ENCODE measurements around the gene BRS3.

The BRS3 gene

DNA sequence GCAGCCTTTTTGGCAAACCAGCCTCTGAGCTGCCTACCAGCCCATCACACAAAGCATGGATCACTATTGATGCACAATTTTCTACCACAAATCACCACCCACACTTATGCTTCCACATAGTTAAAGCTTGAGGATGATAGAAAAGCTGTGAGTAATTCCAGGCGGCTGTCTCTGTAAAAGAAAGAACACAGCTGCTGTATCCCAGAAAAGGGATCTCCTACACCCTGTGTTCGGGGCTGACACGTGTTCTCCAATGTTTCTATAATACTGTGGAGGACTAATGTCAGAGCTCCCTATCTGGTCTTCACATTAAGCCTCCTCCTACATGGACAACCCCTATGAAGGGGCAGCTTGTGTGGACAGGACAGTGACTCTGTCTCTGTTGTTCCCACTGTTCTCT, 12.5 kb upstream of the BRS3 start:
- no peak for DNase-seq (ENCODE audit: extremely low read depth, insufficient read length)
- Histone ChIP-seq H3K36me3 (ENCODE audit: control insufficient read depth, insufficient read depth, low read length) (no peaks in the 10 kb centered on the region), H3K4me3 (replicated peaks; ENCODE audit: low read depth, low read length) (no peak overlapping the region), H3K27me3 (replicated peaks; ENCODE audit: control insufficient read depth, insufficient read depth, low read length) (no peaks in the 10 kb centered on the region)
- TF ChIP-seq, protein P1, sequence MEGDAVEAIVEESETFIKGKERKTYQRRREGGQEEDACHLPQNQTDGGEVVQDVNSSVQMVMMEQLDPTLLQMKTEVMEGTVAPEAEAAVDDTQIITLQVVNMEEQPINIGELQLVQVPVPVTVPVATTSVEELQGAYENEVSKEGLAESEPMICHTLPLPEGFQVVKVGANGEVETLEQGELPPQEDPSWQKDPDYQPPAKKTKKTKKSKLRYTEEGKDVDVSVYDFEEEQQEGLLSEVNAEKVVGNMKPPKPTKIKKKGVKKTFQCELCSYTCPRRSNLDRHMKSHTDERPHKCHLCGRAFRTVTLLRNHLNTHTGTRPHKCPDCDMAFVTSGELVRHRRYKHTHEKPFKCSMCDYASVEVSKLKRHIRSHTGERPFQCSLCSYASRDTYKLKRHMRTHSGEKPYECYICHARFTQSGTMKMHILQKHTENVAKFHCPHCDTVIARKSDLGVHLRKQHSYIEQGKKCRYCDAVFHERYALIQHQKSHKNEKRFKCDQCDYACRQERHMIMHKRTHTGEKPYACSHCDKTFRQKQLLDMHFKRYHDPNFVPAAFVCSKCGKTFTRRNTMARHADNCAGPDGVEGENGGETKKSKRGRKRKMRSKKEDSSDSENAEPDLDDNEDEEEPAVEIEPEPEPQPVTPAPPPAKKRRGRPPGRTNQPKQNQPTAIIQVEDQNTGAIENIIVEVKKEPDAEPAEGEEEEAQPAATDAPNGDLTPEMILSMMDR (IDR thresholded peaks at IDR 0.05; ENCODE audit: insufficient read depth, low read length, poor library complexity, severe bottlenecking), result no peak

DNA sequence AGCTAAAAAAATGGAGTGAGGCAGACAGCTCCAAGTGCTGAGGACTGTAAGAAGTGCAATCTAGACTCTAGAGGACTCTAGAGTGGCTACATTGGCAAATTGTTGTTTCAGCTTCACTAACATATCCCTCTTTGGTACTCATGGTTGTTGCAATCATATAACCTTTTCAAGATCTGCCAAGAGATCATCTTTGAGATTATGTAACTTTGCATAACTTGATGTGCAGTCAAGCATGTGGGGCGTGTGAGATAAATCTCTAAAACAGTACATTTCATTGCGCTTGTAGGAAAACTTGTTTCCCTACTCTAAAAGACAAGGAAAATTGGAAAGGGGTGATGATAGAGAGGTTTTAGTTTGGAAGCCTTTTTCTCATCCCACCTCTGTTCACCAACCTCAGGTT, 11.2 kb upstream of the BRS3 start:
- TF ChIP-seq, protein P1 (IDR thresholded peaks at IDR 0.05; ENCODE audit: insufficient read depth, low read length, poor library complexity, severe bottlenecking), result no peak
- Histone ChIP-seq H3K27me3 (replicated peaks; ENCODE audit: control insufficient read depth, insufficient read depth, low read length) (no peaks in the 10 kb centered on the region), H3K4me3 (replicated peaks; ENCODE audit: low read depth, low read length) (no peak overlapping the region), H3K36me3 (ENCODE audit: control insufficient read depth, insufficient read depth, low read length) (no peaks in the 10 kb centered on the region)
- no peak for DNase-seq (ENCODE audit: extremely low read depth, insufficient read length)

DNA sequence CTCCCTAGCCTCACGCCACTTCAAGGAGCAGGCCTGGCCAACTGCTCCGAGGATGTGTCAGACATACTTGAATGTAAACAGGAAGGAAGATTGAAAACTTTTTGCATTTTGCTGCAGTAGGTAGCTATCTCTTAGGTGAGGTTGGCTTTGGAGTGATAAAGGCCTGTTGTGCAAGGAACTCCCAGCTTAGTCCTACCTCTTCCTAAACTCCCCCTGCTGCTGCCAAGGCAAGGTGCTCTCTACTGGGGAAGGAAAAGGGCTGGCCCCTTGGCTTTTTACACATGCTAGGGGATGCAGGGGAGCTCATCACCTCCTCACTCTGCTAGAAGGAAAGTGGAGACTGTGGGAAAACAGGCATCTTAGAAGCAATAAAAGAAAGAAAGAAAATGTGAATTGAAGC, 10.7 kb upstream of the BRS3 start:
- Histone ChIP-seq H3K36me3 (ENCODE audit: control insufficient read depth, insufficient read depth, low read length) (no peaks in the 10 kb centered on the region), H3K4me3 (replicated peaks; ENCODE audit: low read depth, low read length) (no peak overlapping the region), H3K27me3 (replicated peaks; ENCODE audit: control insufficient read depth, insufficient read depth, low read length) (no peaks in the 10 kb centered on the region)
- TF ChIP-seq, protein P1 (IDR thresholded peaks at IDR 0.05; ENCODE audit: insufficient read depth, low read length, poor library complexity, severe bottlenecking), result no peak
- DNase-seq (ENCODE audit: extremely low read depth, insufficient read length), result no peak

DNA sequence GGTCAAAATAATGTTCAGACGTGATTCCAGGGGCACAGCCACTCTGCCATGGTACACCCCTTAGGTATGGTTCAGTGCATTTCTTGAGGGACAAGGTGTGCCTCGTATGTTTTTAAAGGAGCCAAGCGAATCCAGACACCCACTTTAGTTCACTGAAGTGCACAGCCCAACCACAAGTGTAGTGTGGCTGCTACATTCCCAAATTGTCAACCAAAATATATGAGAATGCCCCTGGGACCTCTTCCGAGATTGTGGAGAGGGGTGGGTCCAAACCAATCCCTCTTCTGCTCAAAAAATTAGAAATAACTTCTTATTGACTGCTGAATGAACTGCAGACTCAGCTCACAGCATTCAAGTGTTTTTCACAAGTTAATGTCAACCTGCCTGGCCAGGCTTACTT, 7.4 kb upstream of the BRS3 start:
- Histone ChIP-seq H3K4me3 (replicated peaks; ENCODE audit: low read depth, low read length) (no peak overlapping the region), H3K36me3 (ENCODE audit: control insufficient read depth, insufficient read depth, low read length) (no peaks in the 10 kb centered on the region), H3K27me3 (replicated peaks; ENCODE audit: control insufficient read depth, insufficient read depth, low read length) (no peaks in the 10 kb centered on the region)
- TF ChIP-seq, protein P1 (IDR thresholded peaks at IDR 0.05; ENCODE audit: insufficient read depth, low read length, poor library complexity, severe bottlenecking), result no peak
- DNase-seq (ENCODE audit: extremely low read depth, insufficient read length), result no peak

DNA sequence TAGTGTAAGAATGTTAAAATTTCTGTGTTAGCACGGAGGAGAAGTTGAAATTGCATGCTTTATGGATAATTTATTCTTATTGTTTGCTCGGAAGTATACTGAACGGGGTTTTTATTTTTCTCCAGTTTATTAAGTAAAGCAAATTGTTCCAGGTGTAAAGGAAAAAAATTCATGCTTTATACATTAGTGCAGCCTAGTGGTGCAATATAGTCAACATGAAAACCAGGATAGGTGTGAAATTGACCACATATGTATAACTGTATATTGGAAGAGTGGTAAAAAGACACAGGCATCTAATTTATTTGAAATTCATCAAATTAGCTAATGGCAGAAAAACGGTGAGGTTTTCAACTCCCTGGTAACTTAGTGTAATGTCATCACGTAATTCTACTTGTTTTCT, 959 bp downstream of the BRS3 start:
- Histone ChIP-seq H3K36me3 (ENCODE audit: control insufficient read depth, insufficient read depth, low read length) (no peaks in the 10 kb centered on the region), H3K4me3 (replicated peaks; ENCODE audit: low read depth, low read length) (no peak overlapping the region), H3K27me3 (replicated peaks; ENCODE audit: control insufficient read depth, insufficient read depth, low read length) (no peaks in the 10 kb centered on the region)
- TF ChIP-seq, protein P1 (IDR thresholded peaks at IDR 0.05; ENCODE audit: insufficient read depth, low read length, poor library complexity, severe bottlenecking), result no peak
- no peak for DNase-seq (ENCODE audit: extremely low read depth, insufficient read length)

DNA sequence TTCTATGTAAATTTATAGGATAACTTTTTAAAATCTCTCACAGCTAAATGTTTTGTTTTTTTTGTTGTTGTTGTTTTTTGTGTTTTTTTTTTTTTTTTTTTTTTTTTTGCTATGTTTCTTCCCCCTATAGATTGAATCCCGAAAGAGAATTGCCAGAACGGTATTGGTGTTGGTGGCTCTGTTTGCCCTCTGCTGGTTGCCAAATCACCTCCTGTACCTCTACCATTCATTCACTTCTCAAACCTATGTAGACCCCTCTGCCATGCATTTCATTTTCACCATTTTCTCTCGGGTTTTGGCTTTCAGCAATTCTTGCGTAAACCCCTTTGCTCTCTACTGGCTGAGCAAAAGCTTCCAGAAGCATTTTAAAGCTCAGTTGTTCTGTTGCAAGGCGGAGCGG, 4.1 kb downstream of the BRS3 start:
- DNase-seq (ENCODE audit: extremely low read depth, insufficient read length), result no peak
- Histone ChIP-seq H3K4me3 (replicated peaks; ENCODE audit: low read depth, low read length) (no peak overlapping the region), H3K36me3 (ENCODE audit: control insufficient read depth, insufficient read depth, low read length) (no peaks in the 10 kb centered on the region), H3K27me3 (replicated peaks; ENCODE audit: control insufficient read depth, insufficient read depth, low read length) (no peaks in the 10 kb centered on the region)
- TF ChIP-seq, protein P1 (IDR thresholded peaks at IDR 0.05; ENCODE audit: insufficient read depth, low read length, poor library complexity, severe bottlenecking), result no peak
